Measurements from ENCODE around the gene VIPAS39. TPM values are rescaled to one million over a fixed set of nuclear protein-coding genes. Genes with fewer than 3 reads are reported as not detected.
"Not testable (repeated sequence)": the region's sequence is repeated elsewhere in the genome, so short reads cannot be mapped to it uniquely, and the experiment has no call there.

Gene VIPAS39
- total and polyA plus RNA-seq, 7 experiments from 2014 or later, result 10.5 to 21.2 (median 17.3) TPM

GRCh38 chr14:77416836-77417235, 40.6 kb downstream of the VIPAS39 start:
- DNase-seq, result no peak
- Mint-ChIP-seq H3K4me3 (no peak overlapping the region), H3K27ac (no peak overlapping the region), H3K4me1 (no peaks in the 10 kb centered on the region), H3K36me3 (peaks cover 12 to 23% (median 13%) of the 10 kb centered on the region in 5 donors), H3K27me3 (no peaks in the 10 kb centered on the region), H3K9me3 (peaks cover 7 to 49% (median 19%) of the 10 kb centered on the region in 11 donors)
- Histone ChIP-seq H3K4me3 (ENCODE audit: low read length) (no peak overlapping the region), H3K36me3 (ENCODE audit: control insufficient read depth in 2 of 3, insufficient read depth in 3 of 3, low read length in 3 of 3) (peaks cover 0 to 4% (median 0%) of the 10 kb centered on the region in 3 experiments), H3K4me1 (ENCODE audit: control insufficient read depth in 2 of 2, insufficient read depth in 2 of 2, low read length in 2 of 2) (no peaks in the 10 kb centered on the region), H3K27me3 (ENCODE audit: control insufficient read depth in 2 of 2, insufficient read depth in 2 of 2, low read length in 2 of 2) (no peaks in the 10 kb centered on the region), H3K27ac (ENCODE audit: low read depth, low read length) (no peak overlapping the region), H3K9me3 (ENCODE audit: control insufficient read depth in 2 of 3, low read length in 3 of 3) (peaks cover 0 to 19% (median 0%) of the 10 kb centered on the region in 3 experiments)
- intact Hi-C loops (cut with micrococcal nuclease), result no loop called here
- POLR2A ChIA-PET, result no interaction called here
- CTCF ChIA-PET, result no interaction called here
- ATAC-seq, result no peak

GRCh38 chr14:77416098-77416497, 41.3 kb downstream of the VIPAS39 start:
- CTCF ChIA-PET; H3K4me3 Mint-ChIP-seq; H3K4me1 Mint-ChIP-seq; H3K27me3 ChIP-seq (ENCODE audit: control insufficient read depth in 2 of 2, insufficient read depth in 2 of 2, low read length in 2 of 2); ATAC-seq; H3K4me1 ChIP-seq (ENCODE audit: control insufficient read depth in 2 of 2, insufficient read depth in 2 of 2, low read length in 2 of 2); H3K27me3 Mint-ChIP-seq; DNase-seq; H3K4me3 ChIP-seq (ENCODE audit: low read length); H3K27ac Mint-ChIP-seq; H3K27ac ChIP-seq (ENCODE audit: low read depth, low read length); POLR2A ChIA-PET; intact Hi-C loops (cut with micrococcal nuclease); H3K36me3 ChIP-seq (ENCODE audit: control insufficient read depth in 2 of 3, insufficient read depth in 3 of 3, low read length in 3 of 3): not testable (repeated sequence)
- peaks cover 5 to 16% (median 6%) of the 10 kb centered on the region in 5 donors for H3K36me3 Mint-ChIP-seq
- peaks cover 0 to 19% (median 0%) of the 10 kb centered on the region in 3 experiments for H3K9me3 ChIP-seq (ENCODE audit: control insufficient read depth in 2 of 3, low read length in 3 of 3)
- peaks cover 7 to 41% (median 19%) of the 10 kb centered on the region in 11 donors for H3K9me3 Mint-ChIP-seq

GRCh38 chr14:77415403-77416030, 41.9 kb downstream of the VIPAS39 start:
- H3K27ac ChIP-seq (ENCODE audit: low read depth, low read length); intact Hi-C loops (cut with micrococcal nuclease); H3K36me3 ChIP-seq (ENCODE audit: control insufficient read depth in 2 of 3, insufficient read depth in 3 of 3, low read length in 3 of 3); ATAC-seq; POLR2A ChIA-PET; H3K4me1 ChIP-seq (ENCODE audit: control insufficient read depth in 2 of 2, insufficient read depth in 2 of 2, low read length in 2 of 2); H3K27me3 Mint-ChIP-seq; DNase-seq; H3K27me3 ChIP-seq (ENCODE audit: control insufficient read depth in 2 of 2, insufficient read depth in 2 of 2, low read length in 2 of 2); H3K4me3 ChIP-seq (ENCODE audit: low read length); H3K27ac Mint-ChIP-seq; H3K4me1 Mint-ChIP-seq; H3K4me3 Mint-ChIP-seq; CTCF ChIA-PET: not testable (repeated sequence)
- Mint-ChIP-seq H3K9me3 (peaks cover 7 to 36% (median 18%) of the 10 kb centered on the region in 11 donors), H3K36me3 (peaks cover 4 to 12% (median 5%) of the 10 kb centered on the region in 5 donors)
- peaks cover 0 to 19% (median 0%) of the 10 kb centered on the region in 3 experiments for H3K9me3 ChIP-seq (ENCODE audit: control insufficient read depth in 2 of 3, low read length in 3 of 3)

DNA sequence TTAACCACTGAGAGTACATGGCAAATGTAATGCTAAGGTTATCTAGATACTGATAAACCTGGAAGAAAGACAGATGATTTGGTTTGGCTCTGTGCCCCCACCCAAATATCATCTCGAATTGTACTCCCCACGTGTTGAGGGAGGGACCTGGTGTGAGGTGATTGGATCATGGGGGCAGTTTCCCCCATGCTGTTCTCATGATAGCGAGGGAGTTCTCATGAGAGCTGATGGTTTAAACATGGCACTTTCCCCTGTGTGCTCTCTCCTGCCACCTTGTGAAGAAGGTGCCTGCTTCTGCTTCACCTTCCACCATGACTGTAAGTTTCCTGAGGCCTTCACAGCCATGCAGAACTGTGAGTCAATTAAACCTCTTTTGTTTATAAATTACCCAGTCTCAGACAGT, 48.3 kb downstream of the VIPAS39 start:
- no peaks in the 10 kb centered on the region for H3K36me3 ChIP-seq (ENCODE audit: control insufficient read depth in 2 of 3, insufficient read depth in 3 of 3, low read length in 3 of 3)
- H3K9me3 ChIP-seq (ENCODE audit: control insufficient read depth in 2 of 3, low read length in 3 of 3), result no peaks in the 10 kb centered on the region
- H3K9me3 Mint-ChIP-seq, result no peaks in the 10 kb centered on the region
- ChIA-PET POLR2A (no interaction called here), CTCF (no interaction called here)
- H3K4me1 ChIP-seq (ENCODE audit: control insufficient read depth in 2 of 2, insufficient read depth in 2 of 2, low read length in 2 of 2), result no peaks in the 10 kb centered on the region
- no peaks in the 10 kb centered on the region for H3K27me3 Mint-ChIP-seq
- H3K27me3 ChIP-seq (ENCODE audit: control insufficient read depth in 2 of 2, insufficient read depth in 2 of 2, low read length in 2 of 2), result no peaks in the 10 kb centered on the region
- intact Hi-C loops (cut with micrococcal nuclease), result no loop called here
- DNase-seq (no peak), ATAC-seq (no peak)
- H3K27ac ChIP-seq (ENCODE audit: low read depth, low read length), result no peak overlapping the region
- H3K27ac Mint-ChIP-seq, result peak overlapping the region in 1 of 9 donors; percentile 21
- H3K36me3 Mint-ChIP-seq, result peaks cover 0 to 5% (median 0%) of the 10 kb centered on the region in 5 donors
- peaks cover 11 to 25% (median 18%) of the 10 kb centered on the region in 7 donors for H3K4me1 Mint-ChIP-seq
- H3K4me3 Mint-ChIP-seq, result no peak overlapping the region
- no peak overlapping the region for H3K4me3 ChIP-seq (ENCODE audit: low read length)

DNA sequence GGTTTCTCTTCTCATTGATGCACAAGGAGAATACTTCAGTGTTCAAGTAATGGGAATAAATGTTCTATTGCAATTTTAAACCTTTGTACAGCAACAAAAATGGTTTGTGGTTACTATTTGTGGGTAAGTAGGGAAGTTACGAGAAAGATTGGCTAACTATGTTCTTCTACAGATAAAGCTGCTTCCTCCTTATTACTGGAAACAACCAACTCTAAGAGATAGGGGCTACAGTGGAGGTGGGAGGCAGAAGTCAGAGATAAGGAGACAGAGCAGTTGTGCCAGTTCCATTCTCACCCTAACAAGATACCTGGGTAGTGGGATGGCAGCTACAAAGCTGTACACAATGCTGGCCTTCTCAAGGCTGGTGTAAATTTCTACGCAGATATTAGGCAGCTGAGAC, 50.2 kb downstream of the VIPAS39 start:
- Mint-ChIP-seq H3K27me3 (no peaks in the 10 kb centered on the region), H3K36me3 (peaks cover 0 to 6% (median 0%) of the 10 kb centered on the region in 5 donors), H3K9me3 (no peaks in the 10 kb centered on the region), H3K4me3 (peak overlapping the region in 7 of 10 donors; percentile 2 to 53 (median 26)), H3K4me1 (peaks cover 11 to 25% (median 18%) of the 10 kb centered on the region in 7 donors), H3K27ac (peak overlapping the region in 4 of 9 donors; percentile 18 to 57 (median 40))
- no peak overlapping the region for H3K4me3 ChIP-seq (ENCODE audit: low read length)
- no peak overlapping the region for H3K27ac ChIP-seq (ENCODE audit: low read depth, low read length)
- ChIA-PET POLR2A (interaction anchor here (0.6 kb wide), 1 partner anchor 50 kb away, joined by 3 read pairs; no protein-coding TSS in a partner anchor), CTCF (no interaction called here)
- intact Hi-C loops (cut with micrococcal nuclease), result no loop called here
- H3K9me3 ChIP-seq (ENCODE audit: control insufficient read depth in 2 of 3, low read length in 3 of 3), result no peaks in the 10 kb centered on the region
- DNase-seq (no peak), ATAC-seq (peak; percentile 73)
- H3K36me3 ChIP-seq (ENCODE audit: control insufficient read depth in 2 of 3, insufficient read depth in 3 of 3, low read length in 3 of 3), result no peaks in the 10 kb centered on the region
- H3K4me1 ChIP-seq (ENCODE audit: control insufficient read depth in 2 of 2, insufficient read depth in 2 of 2, low read length in 2 of 2), result no peaks in the 10 kb centered on the region
- H3K27me3 ChIP-seq (ENCODE audit: control insufficient read depth in 2 of 2, insufficient read depth in 2 of 2, low read length in 2 of 2), result no peaks in the 10 kb centered on the region

DNA sequence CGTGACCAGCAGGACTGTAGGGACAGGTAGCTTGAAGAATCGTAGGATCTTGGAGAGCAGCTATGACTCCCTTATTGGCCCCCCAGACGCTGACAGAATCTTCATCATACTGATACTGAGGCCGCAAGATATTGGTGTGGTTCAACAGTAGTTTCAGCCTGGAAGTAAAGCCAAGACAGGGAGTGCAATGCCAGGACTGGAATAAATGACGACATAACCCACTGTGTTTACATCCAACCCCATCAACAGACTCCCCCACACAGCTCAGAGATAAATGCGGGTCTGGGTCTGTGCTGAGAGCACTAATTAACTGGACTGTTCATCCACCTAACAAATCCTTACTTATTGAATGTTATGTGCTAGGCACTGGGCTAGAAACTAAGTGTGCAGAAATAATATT, 50.7 kb downstream of the VIPAS39 start:
- Mint-ChIP-seq H3K27ac (peak overlapping the region in 4 of 9 donors; percentile 26 to 57 (median 42)), H3K36me3 (peaks cover 0 to 6% (median 0%) of the 10 kb centered on the region in 5 donors), H3K4me3 (peak overlapping the region in 5 of 10 donors; percentile 1 to 53 (median 30)), H3K4me1 (peaks cover 11 to 25% (median 18%) of the 10 kb centered on the region in 7 donors), H3K9me3 (no peaks in the 10 kb centered on the region), H3K27me3 (no peaks in the 10 kb centered on the region)
- Histone ChIP-seq H3K4me1 (ENCODE audit: control insufficient read depth in 2 of 2, insufficient read depth in 2 of 2, low read length in 2 of 2) (no peaks in the 10 kb centered on the region), H3K27ac (ENCODE audit: low read depth, low read length) (no peak overlapping the region), H3K36me3 (ENCODE audit: control insufficient read depth in 2 of 3, insufficient read depth in 3 of 3, low read length in 3 of 3) (no peaks in the 10 kb centered on the region), H3K4me3 (ENCODE audit: low read length) (no peak overlapping the region), H3K27me3 (ENCODE audit: control insufficient read depth in 2 of 2, insufficient read depth in 2 of 2, low read length in 2 of 2) (no peaks in the 10 kb centered on the region), H3K9me3 (ENCODE audit: control insufficient read depth in 2 of 3, low read length in 3 of 3) (no peaks in the 10 kb centered on the region)
- DNase-seq (no peak), ATAC-seq (peak; percentile 45)
- intact Hi-C loops (cut with micrococcal nuclease), result no loop called here
- CTCF ChIA-PET, result no interaction called here
- POLR2A ChIA-PET, result interaction anchor here (0.6 kb wide), 1 partner anchor 50 kb away, joined by 3 read pairs; no protein-coding TSS in a partner anchor

DNA sequence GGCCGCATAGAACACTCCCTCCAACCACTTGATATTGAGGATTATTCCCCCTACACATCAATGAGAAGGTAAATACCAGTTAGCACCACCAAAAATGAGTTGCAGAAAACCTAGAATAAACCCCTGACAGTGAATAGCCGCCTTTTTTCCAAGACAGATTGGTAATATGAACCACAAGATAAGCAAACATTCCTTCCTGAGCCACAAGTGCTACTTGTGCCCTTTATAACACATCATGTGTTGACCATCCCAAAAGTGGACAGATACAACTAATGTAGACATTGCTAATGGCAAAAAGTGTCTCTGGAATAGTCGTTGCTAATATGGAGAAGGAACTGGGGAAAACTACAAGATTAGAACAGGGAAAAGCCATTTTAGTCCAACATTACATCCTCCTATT, 51.3 kb downstream of the VIPAS39 start:
- H3K27me3 Mint-ChIP-seq, result no peaks in the 10 kb centered on the region
- no peak overlapping the region for H3K27ac ChIP-seq (ENCODE audit: low read depth, low read length)
- H3K4me3 Mint-ChIP-seq, result no peak overlapping the region
- no peaks in the 10 kb centered on the region for H3K9me3 ChIP-seq (ENCODE audit: control insufficient read depth in 2 of 3, low read length in 3 of 3)
- DNase-seq, result no peak
- intact Hi-C loops (cut with micrococcal nuclease), result no loop called here
- no peaks in the 10 kb centered on the region for H3K4me1 ChIP-seq (ENCODE audit: control insufficient read depth in 2 of 2, insufficient read depth in 2 of 2, low read length in 2 of 2)
- no peaks in the 10 kb centered on the region for H3K27me3 ChIP-seq (ENCODE audit: control insufficient read depth in 2 of 2, insufficient read depth in 2 of 2, low read length in 2 of 2)
- H3K4me3 ChIP-seq (ENCODE audit: low read length), result no peak overlapping the region
- peaks cover 11 to 25% (median 18%) of the 10 kb centered on the region in 7 donors for H3K4me1 Mint-ChIP-seq
- H3K27ac Mint-ChIP-seq, result no peak overlapping the region
- peaks cover 0 to 6% (median 0%) of the 10 kb centered on the region in 5 donors for H3K36me3 Mint-ChIP-seq
- ATAC-seq, result no peak
- CTCF ChIA-PET, result no interaction called here
- no peaks in the 10 kb centered on the region for H3K9me3 Mint-ChIP-seq
- POLR2A ChIA-PET, result no interaction called here
- H3K36me3 ChIP-seq (ENCODE audit: control insufficient read depth in 2 of 3, insufficient read depth in 3 of 3, low read length in 3 of 3), result no peaks in the 10 kb centered on the region

Data from naive thymus-derived CD4-positive, alpha-beta T cell (primary cell).